Brain microvascular endothelial cell (primary cell): Measurements from ENCODE around the gene H1-8.

Experiments
- DNase-seq: peaks from one replicate; pipeline ENCODE4 v3.0.0-alpha.2; 2020
- H3K27ac ChIP-seq: fragments of 250-450 bp; sonication (Bioruptor Pico); 2 replicates; pipeline ENCODE4 v1.5.1; 2020; ENCODE audit warnings: mild to moderate bottlenecking, moderate library complexity
- H3K27me3 ChIP-seq: fragments of 250-450 bp; sonication (Bioruptor Pico); replicated peaks from 2 replicates; pipeline ENCODE4 v1.5.1; 2020; ENCODE audit warnings: mild to moderate bottlenecking
- H3K36me3 ChIP-seq: fragments of 250-450 bp; sonication (Bioruptor Pico); replicated peaks from 2 replicates; pipeline ENCODE4 v1.5.1; 2020; ENCODE audit warnings: mild to moderate bottlenecking
- H3K4me3 ChIP-seq: 2 replicates; pipeline ENCODE4 v1.5.1; 2011; ENCODE audit warnings: low read depth, mild to moderate bottlenecking, control low read depth, low read length, moderate library complexity
- in situ Hi-C: cut with HindIII; loops from 2 replicates; pipeline ENCODE4 v1.10.0; 2017; ENCODE audit warnings: low sequenced_read_pairs, low pct_ligation_motif_present
- TF ChIP-seq, protein P1 (sequence below): IDR thresholded peaks from 2 replicates; pipeline ENCODE4 v1.5.1; 2011; ENCODE audit warnings: low read depth, mild to moderate bottlenecking, moderate library complexity, low read length, control low read depth, inconsistent platforms; ENCODE audit errors: missing control alignments

The H1-8 gene

DNA sequence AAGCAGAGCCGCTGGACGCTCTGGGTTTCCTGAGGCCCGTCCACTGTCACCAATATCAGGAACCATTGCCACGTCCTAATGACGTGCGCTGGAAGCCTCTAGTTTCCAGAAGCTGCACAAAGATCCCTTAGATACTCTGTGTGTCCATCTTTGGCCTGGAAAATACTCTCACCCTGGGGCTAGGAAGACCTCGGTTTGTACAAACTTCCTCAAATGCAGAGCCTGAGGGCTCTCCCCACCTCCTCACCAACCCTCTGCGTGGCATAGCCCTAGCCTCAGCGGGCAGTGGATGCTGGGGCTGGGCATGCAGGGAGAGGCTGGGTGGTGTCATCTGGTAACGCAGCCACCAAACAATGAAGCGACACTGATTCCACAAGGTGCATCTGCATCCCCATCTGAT lies 11.3 kb upstream of the H1-8 start:
- H3K27ac ChIP-seq, result no peak overlapping the region
- in situ Hi-C loops, result no loop called here

GRCh38 chr3:129532261-129532660 lies 10.7 kb upstream of the H1-8 start:
- no peak overlapping the region for H3K4me3 ChIP-seq
- no peak for DNase-seq
- no peaks in the 10 kb centered on the region for H3K36me3 ChIP-seq
- TF ChIP-seq, protein P1, sequence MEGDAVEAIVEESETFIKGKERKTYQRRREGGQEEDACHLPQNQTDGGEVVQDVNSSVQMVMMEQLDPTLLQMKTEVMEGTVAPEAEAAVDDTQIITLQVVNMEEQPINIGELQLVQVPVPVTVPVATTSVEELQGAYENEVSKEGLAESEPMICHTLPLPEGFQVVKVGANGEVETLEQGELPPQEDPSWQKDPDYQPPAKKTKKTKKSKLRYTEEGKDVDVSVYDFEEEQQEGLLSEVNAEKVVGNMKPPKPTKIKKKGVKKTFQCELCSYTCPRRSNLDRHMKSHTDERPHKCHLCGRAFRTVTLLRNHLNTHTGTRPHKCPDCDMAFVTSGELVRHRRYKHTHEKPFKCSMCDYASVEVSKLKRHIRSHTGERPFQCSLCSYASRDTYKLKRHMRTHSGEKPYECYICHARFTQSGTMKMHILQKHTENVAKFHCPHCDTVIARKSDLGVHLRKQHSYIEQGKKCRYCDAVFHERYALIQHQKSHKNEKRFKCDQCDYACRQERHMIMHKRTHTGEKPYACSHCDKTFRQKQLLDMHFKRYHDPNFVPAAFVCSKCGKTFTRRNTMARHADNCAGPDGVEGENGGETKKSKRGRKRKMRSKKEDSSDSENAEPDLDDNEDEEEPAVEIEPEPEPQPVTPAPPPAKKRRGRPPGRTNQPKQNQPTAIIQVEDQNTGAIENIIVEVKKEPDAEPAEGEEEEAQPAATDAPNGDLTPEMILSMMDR, result no peak
- in situ Hi-C loops, result no loop called here
- no peaks in the 10 kb centered on the region for H3K27me3 ChIP-seq
- H3K27ac ChIP-seq, result no peak overlapping the region

More for the DNA sequence above, 11.3 kb upstream of the H1-8 start:
- Histone ChIP-seq H3K36me3 (no peaks in the 10 kb centered on the region), H3K27me3 (no peaks in the 10 kb centered on the region), H3K4me3 (no peak overlapping the region)
- TF ChIP-seq, protein P1, result no peak
- DNase-seq, result no peak

DNA sequence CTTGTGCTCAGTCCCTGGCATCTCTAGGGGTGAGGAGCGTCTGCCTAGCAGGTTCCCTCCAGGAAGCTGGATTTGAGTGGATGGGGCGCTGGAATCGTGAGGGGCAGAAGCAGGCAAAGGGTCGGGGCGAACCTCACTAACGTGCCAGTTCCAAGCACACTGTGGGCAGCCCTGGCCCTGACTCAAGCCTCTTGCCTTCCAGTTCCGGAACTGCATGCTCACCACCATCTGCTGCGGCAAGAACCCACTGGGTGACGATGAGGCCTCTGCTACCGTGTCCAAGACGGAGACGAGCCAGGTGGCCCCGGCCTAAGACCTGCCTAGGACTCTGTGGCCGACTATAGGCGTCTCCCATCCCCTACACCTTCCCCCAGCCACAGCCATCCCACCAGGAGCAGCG lies 9.6 kb upstream of the H1-8 start:
- Histone ChIP-seq H3K27me3 (no peaks in the 10 kb centered on the region), H3K36me3 (no peaks in the 10 kb centered on the region), H3K4me3 (no peak overlapping the region), H3K27ac (no peak overlapping the region)
- no peak for DNase-seq
- TF ChIP-seq, protein P1, result no peak
- in situ Hi-C loops, result no loop called here

- in situ Hi-C loops, result no loop called here
These were observed 8.4 kb upstream of the H1-8 start for GRCh38 chr3:129534428-129535027.

GRCh38 chr3:129535075-129535474 lies 7.9 kb upstream of the H1-8 start:
- Histone ChIP-seq H3K27me3 (no peaks in the 10 kb centered on the region), H3K4me3 (no peak overlapping the region), H3K27ac (no peak overlapping the region), H3K36me3 (no peaks in the 10 kb centered on the region)
- TF ChIP-seq, protein P1, result no peak
- in situ Hi-C loops, result no loop called here
- DNase-seq, result no peak

More at GRCh38 chr3:129534428-129535027, 8.4 kb upstream of the H1-8 start:
- DNase-seq, result no peak
- Histone ChIP-seq H3K27ac (no peak overlapping the region), H3K4me3 (no peak overlapping the region), H3K36me3 (no peaks in the 10 kb centered on the region), H3K27me3 (no peaks in the 10 kb centered on the region)
- TF ChIP-seq, protein P1, result no peak

- no peak overlapping the region for H3K4me3 ChIP-seq
- H3K27ac ChIP-seq, result no peak overlapping the region
- no peaks in the 10 kb centered on the region for H3K27me3 ChIP-seq
- no peaks in the 10 kb centered on the region for H3K36me3 ChIP-seq
- DNase-seq, result no peak
- in situ Hi-C loops, result no loop called here
- TF ChIP-seq, protein P1, result no peak
These were observed 6.7 kb upstream of the H1-8 start for GRCh38 chr3:129536374-129536667.
